Body of pancreas (tissue), 4 donors: ENCODE data around the gene AUNIP. TPM values are rescaled to one million over a fixed set of nuclear protein-coding genes. Genes with fewer than 3 reads are reported as not detected.

Source experiments
- ATAC-seq: fragments of 150-250 bp; one replicate; pipeline ENCODE4 v1.9.1; 2016
- DNase-seq, 4 donors: peaks; one replicate each; pipeline ENCODE4 v3.0.0-alpha.2; 2019
- H3K27ac ChIP-seq, 4 donors: fragments of 200-600 bp; sonication (generic); 1 replicate in 3 of 4; 2 replicates in 1 of 4; pipeline versions ENCODE4 v1.5.1 to v1.6.1; 2016 to 2019; ENCODE audit warnings: mild to moderate bottlenecking in 1 of 4, mixed read lengths in 1 of 4, moderate library complexity in 1 of 4
- H3K27me3 ChIP-seq, 2 donors: fragments of 200-600 bp; sonication (generic); one replicate each; pipeline ENCODE4 v1.6.0; 2016; ENCODE audit warnings: mild to moderate bottlenecking in 1 of 2
- H3K36me3 ChIP-seq, 2 donors: fragments of 200-600 bp; sonication (generic); replicated peaks in 1 of 2; 2 replicates each; pipeline ENCODE4 v1.5.1; 2016; ENCODE audit warnings: low read depth in 2 of 2; ENCODE audit not compliant: insufficient read depth in 1 of 2
- H3K4me1 ChIP-seq: fragments of 200-600 bp; sonication (generic); one replicate; pipeline ENCODE4 v1.6.0; 2016
- H3K4me3 ChIP-seq, 2 donors: fragments of 200-600 bp; sonication (generic); 1 replicate in 1 of 2; 2 replicates in 1 of 2; pipeline ENCODE4 v1.5.1; 2016 to 2019
- H3K9me3 ChIP-seq, 3 donors: fragments of 200-600 bp; sonication (generic); 1 replicate in 2 of 3; 2 replicates in 1 of 3; pipeline ENCODE4 v1.5.1; 2016
- CTCF ChIP-seq, 7 experiments: fragments of 450-650 bp in 4 of 7; fragments of 200-600 bp in 3 of 7; sonication (generic) in 3 of 7; IDR thresholded peaks; one replicate each; pipeline ENCODE4 v1.5.1; 2016 to 2019; ENCODE audit warnings: antibody characterized with exemption in 7 of 7
- POLR2A ChIP-seq, 3 donors: fragments of 450-650 bp; IDR thresholded peaks; one replicate each; pipeline ENCODE4 v1.6.1; 2016; ENCODE audit warnings: antibody characterized with exemption in 3 of 3, mild to moderate bottlenecking in 2 of 3
- WGBS, 2 donors: methylation state at CpG; one replicate each; pipeline ENCODE4 v1.1.5; 2017; 5-methylcytosine and 5-hydroxymethylcytosine counted together
- intact Hi-C: fragments of 100-400 bp; cut with DNase I; formaldehyde crosslinking; loops from one replicate; pipeline ENCODE4 v1.15.1; 2023
- total RNA-seq, 2 donors: library from RNA; depleted of rRNA; stranded (reverse); fragments of >200 nt; gene quantifications; one replicate each; pipeline ENCODE4 v1.1.0, GENCODE V29; 2016

The AUNIP gene
- total RNA-seq, 2 donors from 2014 or later, result not detected

- H3K27ac ChIP-seq, result peak within 1 kb of the TSS; percentile 75 to 86 (median 78)
- no peaks in the 10 kb centered on the region for H3K27me3 ChIP-seq
- peaks cover 72% of the 10 kb centered on the region for H3K4me1 ChIP-seq
- peak in 2 of 3 donors; percentile 48 to 50 for TF ChIP-seq POLR2A (IDR thresholded peaks at IDR 0.05)
- no peak for TF ChIP-seq CTCF (IDR thresholded peaks at IDR 0.05)
- no peaks in the 10 kb centered on the region for H3K36me3 ChIP-seq
- DNase-seq, result peak; percentile 58 to 68 (median 67)
- peak; percentile 69 for ATAC-seq
- H3K4me3 ChIP-seq, result peak within 1 kb of the TSS; percentile 23 to 40
- WGBS, 2 donors, result 0 to 1% methylated on average over 10 to 35 of the region's 91 CpGs
- intact Hi-C loops, result no loop called here
- no peaks in the 10 kb centered on the region for H3K9me3 ChIP-seq
Measured at GRCh38 chr1:25799935-25800702, 59.1 kb downstream of the AUNIP start, which contains the start of gene SELENON. Gene SELENON (plus strand): TSS chr1:25800193. CDS start chr1:25800231, 38 bp downstream.

DNA sequence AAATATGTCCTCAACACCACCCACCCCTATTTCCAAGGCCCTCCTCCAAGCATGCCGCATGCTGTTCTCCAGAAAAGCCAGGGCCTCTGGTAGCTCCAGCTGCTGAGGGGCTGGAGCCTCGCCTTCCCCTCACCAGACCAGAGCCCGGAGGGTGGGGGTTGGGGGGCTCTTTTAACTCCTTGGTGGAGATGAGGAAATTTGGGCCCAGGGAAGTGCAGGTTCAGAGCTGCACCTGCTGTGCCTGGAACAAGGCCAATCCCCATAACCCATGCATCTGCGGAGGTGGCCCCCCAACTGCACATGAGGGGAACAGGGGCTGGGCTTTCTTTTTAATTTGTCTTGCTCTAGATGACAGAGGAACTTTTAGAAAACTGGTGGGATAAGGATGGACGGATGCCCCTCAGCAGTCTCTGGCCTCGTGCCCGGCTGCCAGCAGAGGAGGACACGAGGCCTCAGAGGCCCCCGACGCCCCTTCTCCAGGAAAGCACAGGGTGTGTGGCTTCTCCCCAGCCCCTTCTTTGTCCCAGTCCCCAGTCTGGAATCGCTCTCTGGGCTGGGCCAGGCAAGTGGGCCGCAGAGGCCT is 59.8 kb downstream of the AUNIP start:
- Histone ChIP-seq H3K9me3 (no peaks in the 10 kb centered on the region), H3K4me3 (no peak overlapping the region), H3K27ac (peak overlapping the region; percentile 75 to 86 (median 78)), H3K4me1 (peaks cover 67% of the 10 kb centered on the region), H3K36me3 (no peaks in the 10 kb centered on the region), H3K27me3 (no peaks in the 10 kb centered on the region)
- intact Hi-C loops, result no loop called here
- no peak for DNase-seq
- WGBS, 2 donors, result 33 to 49% methylated on average over 9 to 12 of the region's 12 CpGs
- ATAC-seq, result no peak
- no peak for TF ChIP-seq POLR2A (IDR thresholded peaks at IDR 0.05)
- no peak for TF ChIP-seq CTCF (IDR thresholded peaks at IDR 0.05)

DNA sequence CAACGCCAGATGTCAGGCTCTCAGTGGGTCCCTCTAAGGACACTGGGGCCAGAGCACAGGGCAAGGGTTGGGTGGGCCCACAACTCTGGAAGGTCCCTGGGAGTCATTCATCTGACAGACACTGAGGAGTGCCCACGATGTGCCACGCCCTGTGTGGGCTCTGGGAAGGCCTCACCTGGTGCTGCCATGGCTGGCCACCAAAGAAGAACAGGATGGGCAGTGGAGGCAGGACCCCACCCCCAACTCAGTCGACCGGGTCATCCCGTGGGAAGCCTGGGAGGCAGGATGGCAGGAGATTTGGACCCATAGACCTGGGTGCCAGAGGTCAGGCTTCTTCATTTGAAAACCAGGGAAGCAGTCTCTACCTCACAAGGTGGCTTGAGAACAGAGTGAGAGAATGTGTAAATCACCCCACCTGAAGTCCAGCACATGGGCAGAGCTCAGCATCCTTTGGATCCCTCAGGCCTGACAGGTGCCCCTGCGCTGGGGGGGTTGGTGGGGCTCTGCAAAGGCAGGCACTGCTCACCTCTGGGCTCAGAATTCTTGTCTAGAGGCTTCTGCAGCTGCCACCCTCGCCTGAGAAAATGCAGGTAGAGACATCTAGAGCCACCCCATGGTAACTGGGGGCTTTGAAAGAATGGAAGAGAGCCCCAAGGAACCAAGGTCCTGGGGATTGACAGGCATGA is 60.4 kb downstream of the AUNIP start:
- Histone ChIP-seq H3K4me1 (peaks cover 62% of the 10 kb centered on the region), H3K36me3 (no peaks in the 10 kb centered on the region), H3K9me3 (no peaks in the 10 kb centered on the region), H3K27ac (peak overlapping the region; percentile 31 to 76 (median 56)), H3K4me3 (no peak overlapping the region), H3K27me3 (no peaks in the 10 kb centered on the region)
- ATAC-seq (no peak), DNase-seq (no peak)
- intact Hi-C loops, result no loop called here
- 67 to 80% methylated on average over 6 to 8 of the region's 8 CpGs for WGBS, 2 donors
- TF ChIP-seq CTCF (IDR thresholded peaks at IDR 0.05) (no peak), POLR2A (IDR thresholded peaks at IDR 0.05) (no peak)

GRCh38 chr1:25797939-25798338 is 61.3 kb downstream of the AUNIP start:
- Histone ChIP-seq H3K4me3 (no peak overlapping the region), H3K4me1 (peaks cover 54% of the 10 kb centered on the region), H3K9me3 (no peaks in the 10 kb centered on the region), H3K27me3 (no peaks in the 10 kb centered on the region), H3K27ac (peak overlapping the region in 2 of 4 donors; percentile 75 to 76), H3K36me3 (no peaks in the 10 kb centered on the region)
- intact Hi-C loops, result no loop called here
- 41 to 59% methylated on average over 2 to 8 of the region's 8 CpGs for WGBS, 2 donors
- peak in 3 of 4 donors; percentile 49 to 52 (median 50) for DNase-seq
- TF ChIP-seq CTCF (IDR thresholded peaks at IDR 0.05) (peak in 5 of 7 experiments; percentile 26 to 48 (median 42)), POLR2A (IDR thresholded peaks at IDR 0.05) (no peak)
- no peak for ATAC-seq
